Spleen (tissue), 7 donors: ENCODE results near the gene CLMN.

Experiments used
- CTCF ChIP-seq, 11 experiments: fragments of 200-600 bp in 7 of 11; fragments of 450-650 bp in 4 of 11; sonication (generic) in 4 of 11; IDR thresholded peaks in 8 of 11; conservative IDR thresholded peaks in 3 of 11; 1 replicate in 7 of 11; 2 replicates in 4 of 11; pipeline versions ENCODE4 v1.4.0 to v1.8.0; 2016 to 2021; ENCODE audit warnings: antibody characterized with exemption in 11 of 11, inconsistent platforms in 4 of 11, mild to moderate bottlenecking in 1 of 11
- POLR2AphosphoS5 ChIP-seq, 3 donors: sonication (generic); formaldehyde crosslinking; IDR thresholded peaks; one replicate each; pipeline ENCODE4 v1.5.1; 2017; ENCODE audit warnings: antibody characterized with exemption in 3 of 3
- donor health status: DM: no; HTN: no; CAD: no; lungs with moderate emphysema.
- donor health status: DM: no; HTN: no; CAD: no.
- donor health status: DM: no; HTN: no; CAD: no.

GRCh38 chr14:95252219-95252618, 67.5 kb downstream of the CLMN start:
- no peak for TF ChIP-seq CTCF (IDR thresholded peaks at IDR 0.05 in 8 of 11, conservative IDR thresholded peaks at IDR 0.05 in 3 of 11)
- no peak for TF ChIP-seq POLR2AphosphoS5 (IDR thresholded peaks at IDR 0.05)
